HL-60/S4 treated with retinoic acid at 250 ng/mL for 4 days and 3 days (cell line): Measurements from ENCODE around the gene TPSB2.
"Not testable (repeated sequence)": the region's sequence is repeated elsewhere in the genome, so short reads cannot be mapped to it uniquely, and the experiment has no call there.

Experiments used
- in situ Hi-C: fragments of 300-500 bp; cut with MboI; formaldehyde crosslinking; loops from 2 replicates; pipeline ENCODE4 v1.7.0; 2022; ENCODE audit warnings: low sequenced_read_pairs

TPSB2 gene

DNA sequence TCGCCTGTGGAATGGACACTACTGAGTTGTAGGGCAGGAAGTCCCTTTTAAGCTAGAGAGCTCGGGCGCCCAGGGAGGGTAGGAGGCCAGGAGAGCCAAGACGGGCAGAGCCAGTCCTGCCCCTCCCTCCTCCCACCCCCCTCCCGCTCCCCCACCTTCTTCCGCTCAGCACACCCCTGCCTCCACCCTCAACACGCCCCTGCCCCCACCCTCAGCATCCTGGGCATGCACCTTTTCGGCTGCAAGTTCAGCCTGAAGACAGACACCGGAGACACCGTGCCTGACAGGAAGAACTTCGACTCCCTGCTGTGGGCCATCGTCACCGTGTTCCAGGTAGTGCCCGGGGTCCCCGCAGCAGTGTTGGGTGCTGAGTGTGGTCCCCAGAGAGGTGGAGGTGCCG lies 23.2 kb downstream of the TPSB2 start:
- in situ Hi-C loops = no loop called here

DNA sequence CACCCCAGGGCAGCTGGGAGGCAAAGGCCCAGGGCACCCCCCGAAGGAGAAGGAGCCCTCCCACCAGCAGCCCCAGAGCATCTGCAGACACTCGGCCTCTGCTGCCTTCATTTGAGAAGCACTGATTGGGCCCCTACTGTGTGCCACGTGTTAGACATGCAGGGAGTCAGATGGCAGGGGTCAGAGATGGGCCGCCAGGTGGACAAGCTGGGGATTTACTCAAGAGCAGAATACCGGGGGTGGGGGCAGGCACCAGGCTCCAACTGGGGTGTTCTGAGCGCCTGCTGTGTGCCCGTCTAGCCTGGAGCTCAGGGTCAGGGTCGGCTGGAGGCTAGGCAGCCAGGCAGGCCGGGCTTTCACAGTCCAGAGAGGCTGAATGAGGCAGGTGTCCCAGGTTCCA lies 23.7 kb downstream of the TPSB2 start:
- in situ Hi-C loops = no loop called here

DNA sequence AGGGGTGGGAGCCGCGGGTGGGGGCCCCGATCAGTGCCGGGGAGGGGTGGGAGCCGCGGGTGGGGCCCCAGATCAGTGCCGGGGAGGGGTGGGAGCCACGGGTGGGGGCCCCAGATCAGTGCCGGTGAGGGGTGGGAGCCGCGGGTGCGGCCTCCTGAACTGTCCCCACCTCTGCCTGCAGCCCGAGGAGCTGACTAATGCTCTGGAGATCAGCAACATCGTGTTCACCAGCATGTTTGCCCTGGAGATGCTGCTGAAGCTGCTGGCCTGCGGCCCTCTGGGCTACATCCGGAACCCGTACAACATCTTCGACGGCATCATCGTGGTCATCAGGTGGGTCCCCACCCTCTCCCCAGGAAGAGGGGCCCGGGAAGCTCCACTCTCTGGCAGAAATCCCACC lies 25.1 kb downstream of the TPSB2 start:
- in situ Hi-C loops = no loop called here

DNA sequence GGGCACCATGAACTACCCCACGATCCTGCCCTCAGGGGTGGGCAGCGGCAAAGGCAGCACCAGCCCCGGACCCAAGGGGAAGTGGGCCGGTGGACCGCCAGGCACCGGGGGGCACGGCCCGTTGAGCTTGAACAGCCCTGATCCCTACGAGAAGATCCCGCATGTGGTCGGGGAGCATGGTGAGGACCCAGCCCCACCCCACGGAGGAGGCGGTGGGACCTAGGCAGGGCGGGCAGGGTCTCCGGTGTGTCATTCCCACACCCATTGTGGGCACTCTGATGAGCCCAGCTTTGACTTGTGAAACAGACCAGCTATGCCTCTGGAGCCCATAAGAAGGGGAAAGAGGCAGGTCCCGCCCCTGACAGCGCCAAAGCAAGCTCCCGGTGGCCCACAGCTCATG lies 27.7 kb downstream of the TPSB2 start:
- in situ Hi-C loops = no loop called here

DNA sequence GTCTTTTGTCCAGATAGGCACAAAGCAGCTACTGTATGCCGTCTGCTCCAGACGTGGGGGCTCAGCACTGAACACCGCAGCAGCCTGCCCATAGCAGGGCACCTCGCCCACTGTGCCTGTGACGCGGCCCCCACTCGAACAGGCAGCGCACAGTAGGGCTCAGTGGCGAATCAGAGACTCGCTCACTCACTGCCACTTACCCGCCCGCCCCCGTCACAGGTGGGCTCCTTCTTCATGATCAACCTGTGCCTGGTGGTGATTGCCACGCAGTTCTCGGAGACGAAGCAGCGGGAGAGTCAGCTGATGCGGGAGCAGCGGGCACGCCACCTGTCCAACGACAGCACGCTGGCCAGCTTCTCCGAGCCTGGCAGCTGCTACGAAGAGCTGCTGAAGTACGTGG lies 28.5 kb downstream of the TPSB2 start:
- in situ Hi-C loops = no loop called here

DNA sequence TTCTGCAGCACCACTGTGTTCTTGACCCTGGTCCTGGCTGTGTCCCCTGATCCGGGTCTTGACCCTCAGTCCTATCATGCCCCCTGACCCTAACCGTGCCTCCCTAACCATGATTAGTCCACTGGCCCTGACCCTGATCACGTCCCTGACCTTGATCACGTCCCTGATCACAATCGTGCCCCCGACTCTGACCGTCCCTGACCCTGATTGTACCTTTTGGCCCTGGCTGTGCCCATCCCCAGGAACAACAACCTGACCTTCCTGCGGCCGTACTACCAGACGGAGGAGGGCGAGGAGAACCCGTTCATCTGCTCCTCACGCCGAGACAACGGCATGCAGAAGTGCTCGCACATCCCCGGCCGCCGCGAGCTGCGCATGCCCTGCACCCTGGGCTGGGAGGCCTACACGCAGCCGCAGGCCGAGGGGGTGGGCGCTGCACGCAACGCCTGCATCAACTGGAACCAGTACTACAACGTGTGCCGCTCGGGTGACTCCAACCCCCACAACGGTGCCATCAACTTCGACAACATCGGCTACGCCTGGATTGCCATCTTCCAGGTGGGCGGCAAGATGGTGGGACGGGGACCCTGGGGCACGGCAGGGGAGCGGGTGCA lies 29.9 kb downstream of the TPSB2 start:
- in situ Hi-C loops = no loop called here

DNA sequence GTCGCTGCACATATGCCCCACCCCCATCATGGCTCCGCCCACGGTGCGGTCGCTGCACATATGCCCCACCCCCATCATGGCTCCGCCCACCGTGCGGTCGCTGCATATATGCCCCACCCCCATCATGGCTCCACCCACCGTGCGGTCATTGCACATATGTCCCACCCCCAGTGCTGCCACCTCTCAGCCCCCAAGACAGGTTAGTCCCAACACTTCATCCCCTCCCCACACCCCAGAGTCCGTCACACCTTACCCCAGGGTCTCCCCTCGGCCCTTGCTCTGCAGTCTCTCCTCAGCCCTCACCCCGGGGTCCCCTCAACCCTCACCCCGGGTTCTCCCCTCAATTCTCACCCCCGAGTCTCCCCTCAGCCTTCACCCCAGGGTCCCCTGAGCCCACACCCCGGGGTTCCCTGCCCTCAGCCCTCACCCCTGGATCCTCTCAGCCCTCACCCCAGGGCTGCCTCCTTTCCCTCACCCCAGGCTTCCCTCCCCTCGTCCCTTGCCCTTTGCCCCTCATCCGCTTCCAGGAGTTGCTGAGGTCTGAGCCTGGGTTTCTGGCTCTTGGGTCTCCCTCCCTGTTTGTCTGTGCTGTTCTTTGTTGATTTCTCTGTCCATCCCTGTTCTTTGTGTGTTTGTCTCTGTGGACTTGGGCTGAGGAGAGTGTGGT lies 30.5 kb downstream of the TPSB2 start:
- in situ Hi-C loops = no loop called here

DNA sequence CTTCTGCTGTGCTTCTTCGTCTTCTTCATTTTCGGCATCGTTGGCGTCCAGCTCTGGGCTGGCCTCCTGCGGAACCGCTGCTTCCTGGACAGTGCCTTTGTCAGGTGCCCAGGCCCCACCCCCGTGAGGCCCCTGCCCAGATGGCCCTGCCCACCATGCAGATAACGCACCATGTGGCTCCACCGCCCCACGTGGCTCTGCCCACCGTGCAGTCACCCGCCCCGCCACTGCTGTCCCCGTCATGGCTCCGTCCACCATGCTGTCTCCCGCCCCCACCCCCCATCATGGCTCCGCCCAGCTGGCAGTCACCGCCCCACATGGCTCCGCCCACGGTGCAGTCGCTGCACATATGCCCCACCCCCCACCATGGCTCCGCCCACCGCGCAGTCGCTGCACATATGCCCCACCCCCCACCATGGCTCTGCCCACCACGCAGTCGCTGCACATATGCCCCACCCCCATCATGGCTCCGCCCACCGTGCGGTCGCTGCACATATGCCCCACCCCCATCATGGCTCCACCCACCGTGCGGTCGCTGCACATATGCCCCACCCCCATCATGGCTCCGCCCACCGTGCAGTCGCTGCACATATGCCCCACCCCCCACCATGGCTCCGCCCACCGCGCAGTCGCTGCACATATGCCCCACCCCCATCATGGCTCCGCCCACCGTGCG lies 31.2 kb downstream of the TPSB2 start:
- in situ Hi-C loops = not testable (repeated sequence)

DNA sequence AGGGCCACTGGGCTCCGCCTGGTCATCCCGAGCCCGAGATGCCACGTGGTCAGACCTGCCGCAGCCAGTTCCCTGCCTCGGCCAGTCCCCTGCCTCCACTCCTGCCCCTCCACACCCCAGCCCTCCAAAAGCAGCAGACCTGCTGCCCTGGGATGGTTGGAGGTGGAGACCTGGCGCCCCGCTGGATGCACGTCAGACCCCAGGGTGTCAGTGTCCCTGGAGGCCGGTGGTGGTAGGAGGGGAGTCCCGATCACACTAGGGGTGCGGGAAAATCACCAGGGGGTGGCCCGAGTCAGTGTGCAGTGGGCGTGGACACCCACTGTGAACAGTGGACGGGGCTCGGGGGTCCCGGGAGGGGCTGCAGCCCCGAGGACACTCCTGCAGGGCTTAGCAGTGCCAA lies 31.8 kb downstream of the TPSB2 start:
- in situ Hi-C loops = no loop called here

DNA sequence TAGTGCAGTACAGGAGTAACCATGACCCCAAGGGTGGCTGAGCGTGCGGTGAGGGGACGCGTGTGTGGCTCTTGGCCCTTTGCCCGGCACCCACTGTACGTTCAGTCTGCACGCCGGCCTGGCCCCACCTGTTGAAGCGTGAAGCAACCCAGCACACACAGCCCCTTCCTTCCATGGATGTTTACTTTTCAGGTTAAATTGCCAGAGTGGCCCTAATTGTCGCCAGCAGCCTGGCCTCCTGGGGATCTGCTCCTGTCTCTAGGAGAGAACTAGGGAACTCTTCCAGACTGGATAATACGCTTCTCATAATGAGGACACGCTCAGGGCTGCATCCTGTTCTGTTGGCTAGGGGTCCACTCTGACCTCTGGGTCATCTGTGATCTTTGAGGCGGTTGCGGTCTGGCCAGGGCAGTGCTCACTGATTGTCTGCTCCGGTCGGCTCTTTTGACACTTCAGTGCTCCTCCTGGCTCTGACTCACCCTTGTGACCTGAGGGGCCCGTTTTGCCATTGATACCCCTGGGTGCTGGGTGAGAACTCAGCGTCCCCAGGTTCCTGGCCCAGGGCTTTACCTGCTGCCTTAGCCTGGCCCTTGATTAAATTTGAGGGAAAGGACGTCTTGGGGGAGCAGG lies 32.6 kb downstream of the TPSB2 start:
- in situ Hi-C loops = no loop called here

DNA sequence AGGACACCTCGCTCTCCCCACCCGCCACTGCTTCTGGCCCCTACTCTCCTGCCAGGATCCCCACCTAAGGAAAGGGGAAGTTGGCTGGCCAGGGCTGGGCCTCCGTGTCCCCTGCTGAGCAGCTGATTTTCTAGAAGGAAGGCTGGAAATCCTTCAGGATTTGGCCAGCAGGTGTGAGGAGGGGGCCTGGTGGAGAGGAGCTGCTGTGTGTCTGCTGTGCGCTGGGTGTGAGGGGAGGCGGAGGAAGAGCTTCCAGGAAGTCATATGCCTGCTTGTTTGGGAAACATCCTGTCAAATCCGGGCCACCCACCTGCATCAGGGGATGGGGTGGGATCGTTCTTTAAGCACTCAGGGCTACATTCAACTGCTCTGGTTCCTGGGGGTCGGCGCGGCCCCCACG lies 33.5 kb downstream of the TPSB2 start:
- in situ Hi-C loops = no loop called here

DNA sequence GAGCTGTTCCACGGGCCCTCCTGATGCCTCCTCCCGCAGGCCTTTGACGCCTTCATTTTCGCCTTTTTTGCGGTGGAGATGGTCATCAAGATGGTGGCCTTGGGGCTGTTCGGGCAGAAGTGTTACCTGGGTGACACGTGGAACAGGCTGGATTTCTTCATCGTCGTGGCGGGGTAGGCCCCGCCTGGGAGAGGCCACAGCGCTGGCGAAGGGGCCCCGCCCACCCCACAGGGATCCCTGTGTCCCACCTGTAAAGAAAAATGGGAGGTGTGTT lies 34.7 kb downstream of the TPSB2 start:
- in situ Hi-C loops = no loop called here

DNA sequence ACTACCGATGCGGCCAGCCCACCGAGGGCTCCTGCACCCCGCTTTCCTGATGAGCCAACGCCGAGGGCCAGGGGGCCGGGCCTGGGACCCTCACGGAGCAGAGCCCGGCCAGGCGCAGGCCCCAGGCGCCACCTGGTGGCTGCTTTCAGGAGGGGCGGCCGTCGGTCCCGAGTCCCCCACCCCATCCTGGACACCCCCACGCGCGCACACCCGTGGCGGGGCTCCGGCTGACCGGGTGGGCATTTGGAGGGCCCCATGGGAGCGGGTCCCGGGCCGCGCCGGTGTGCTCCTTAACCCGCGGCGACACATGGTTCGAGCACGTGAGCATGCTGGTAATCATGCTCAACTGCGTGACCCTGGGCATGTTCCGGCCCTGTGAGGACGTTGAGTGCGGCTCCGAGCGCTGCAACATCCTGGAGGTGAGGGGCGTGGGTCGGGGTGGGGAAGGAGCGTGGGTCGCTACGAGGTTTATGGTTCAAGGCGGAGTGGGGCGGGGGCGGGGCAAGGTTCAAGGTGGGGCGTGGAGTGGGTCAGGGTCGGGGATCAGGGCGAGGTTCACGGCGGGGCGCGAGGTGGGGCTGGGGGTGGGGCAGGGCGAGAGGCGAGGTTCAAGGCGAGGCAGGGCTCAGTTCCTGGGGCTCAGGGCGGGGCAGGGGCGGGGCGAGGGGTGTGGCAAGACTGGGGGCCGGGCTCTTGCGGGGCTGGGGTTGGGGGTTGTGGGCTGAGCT lies 35.2 kb downstream of the TPSB2 start:
- in situ Hi-C loops = no loop called here

DNA sequence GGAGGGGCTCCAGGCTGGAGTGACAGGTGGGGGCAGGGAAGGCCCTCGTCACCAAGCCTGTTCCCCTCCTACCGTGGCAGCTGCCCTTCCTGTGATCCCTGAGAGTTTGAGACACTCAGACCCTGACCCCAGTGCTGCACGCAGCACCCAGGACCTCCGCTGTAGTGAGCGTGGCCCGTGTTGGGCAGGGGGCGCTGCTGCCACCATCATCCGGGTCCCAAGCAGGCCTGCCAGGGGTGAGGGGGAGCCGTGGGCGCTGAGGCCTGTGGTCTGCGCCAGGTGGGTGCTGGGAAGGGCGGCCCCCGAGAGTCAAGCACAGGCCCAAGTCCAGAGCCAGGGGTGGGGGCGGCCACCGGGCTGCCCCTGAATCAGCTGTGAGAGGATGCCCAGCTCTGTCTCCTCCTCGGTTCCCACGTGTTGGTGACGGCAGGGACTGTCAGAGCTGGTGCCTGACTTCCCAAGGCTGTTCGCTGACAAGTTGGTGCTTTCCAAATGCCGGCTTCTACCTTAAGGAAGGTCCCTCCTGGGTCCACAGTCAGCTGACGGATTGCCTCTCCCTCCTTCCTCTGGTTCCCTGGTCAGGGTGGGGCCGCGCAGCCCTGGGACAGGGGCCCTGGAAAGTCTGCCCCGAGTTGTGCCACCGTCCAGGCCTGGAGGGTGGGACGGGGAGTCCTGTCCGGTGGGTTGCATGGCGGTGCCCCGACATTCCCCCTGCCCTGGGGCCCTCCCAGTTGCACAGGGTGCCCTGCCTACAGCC lies 36.0 kb downstream of the TPSB2 start:
- in situ Hi-C loops = no loop called here

DNA sequence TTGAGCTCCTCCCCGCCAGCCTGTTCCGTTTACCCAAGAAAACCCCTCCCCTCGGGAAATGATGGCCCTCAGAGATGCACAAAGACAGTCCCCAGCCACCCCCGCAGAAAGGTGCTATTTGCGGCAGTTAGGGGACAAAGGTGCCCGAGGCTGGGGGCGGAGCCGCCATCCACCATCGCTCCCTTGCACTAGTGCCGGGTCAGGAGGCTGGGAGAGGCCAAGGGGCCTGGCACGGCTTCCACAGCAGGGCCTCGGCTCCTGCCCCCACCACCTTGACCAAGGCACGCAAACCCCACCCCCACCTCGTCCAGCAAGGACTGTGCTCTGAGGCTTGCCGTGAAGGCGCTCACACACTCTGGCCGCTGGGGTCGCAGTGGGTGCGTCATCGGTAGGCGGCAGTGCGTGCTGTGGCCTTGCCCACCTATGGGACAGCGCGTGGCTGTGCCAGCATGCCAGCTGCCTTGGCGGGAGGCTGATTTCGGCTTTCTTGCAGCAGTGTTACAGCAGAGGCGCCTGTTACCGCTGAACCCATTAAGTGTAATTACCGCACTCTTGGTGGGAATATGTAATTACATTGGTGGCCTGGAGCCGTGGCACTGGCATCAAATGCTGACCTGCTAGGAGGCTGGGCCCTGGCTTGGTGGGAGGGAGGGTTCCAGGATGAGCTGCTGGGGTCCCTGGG lies 36.7 kb downstream of the TPSB2 start:
- in situ Hi-C loops = no loop called here

DNA sequence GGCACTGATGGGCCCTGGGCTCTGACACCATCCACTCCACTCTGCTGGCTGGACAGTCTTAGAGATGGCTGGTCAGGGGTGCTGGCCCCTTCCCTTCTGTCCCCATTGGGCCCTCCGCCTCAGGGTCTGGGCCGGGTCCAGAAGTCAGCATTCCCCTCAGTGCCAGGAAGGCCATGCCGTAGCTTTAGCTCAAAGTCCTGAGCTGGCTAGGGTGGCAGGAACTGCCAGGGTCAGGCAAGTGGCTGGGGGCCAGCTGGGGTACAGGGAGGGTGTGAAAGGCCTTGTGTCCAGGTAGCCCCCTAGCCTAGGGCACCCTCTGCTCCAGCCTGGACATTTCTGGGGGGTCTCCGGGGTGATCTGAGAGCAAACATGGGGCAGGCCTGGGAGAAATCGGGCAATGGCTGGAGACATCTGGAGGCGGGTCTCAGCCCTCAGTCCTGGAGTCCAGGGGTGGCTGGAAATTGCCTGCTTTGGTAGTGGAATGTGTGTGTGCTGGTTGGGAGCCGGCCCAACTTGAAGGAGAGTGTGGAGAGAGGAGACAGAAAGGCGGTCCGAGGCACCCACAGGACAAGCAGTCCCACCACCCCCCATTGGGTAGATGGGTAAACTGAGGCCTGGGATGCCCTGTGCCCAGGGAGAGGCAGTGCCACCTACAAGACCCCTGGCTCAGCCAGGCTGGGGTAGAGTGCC lies 37.5 kb downstream of the TPSB2 start:
- in situ Hi-C loops = no loop called here

DNA sequence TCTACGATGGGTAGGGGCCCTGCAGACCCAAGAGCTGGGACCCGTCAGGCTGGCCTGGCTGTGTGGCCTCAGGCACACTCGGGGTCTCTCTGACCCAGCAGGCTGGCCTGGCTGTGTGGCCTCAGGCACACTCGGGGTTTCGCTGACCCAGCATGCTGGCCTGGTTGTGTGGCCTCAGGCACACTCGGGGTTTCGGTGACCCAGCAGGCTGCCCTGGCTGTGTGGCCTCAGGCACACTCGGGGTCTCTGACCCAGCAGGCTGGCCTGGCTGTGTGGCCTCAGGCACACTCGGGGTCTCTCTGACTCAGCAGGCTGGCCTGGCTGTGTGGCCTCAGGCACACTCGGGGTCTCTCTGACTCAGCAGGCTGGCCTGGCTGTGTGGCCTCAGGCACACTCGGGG lies 39.2 kb downstream of the TPSB2 start:
- in situ Hi-C loops = not testable (repeated sequence)

DNA sequence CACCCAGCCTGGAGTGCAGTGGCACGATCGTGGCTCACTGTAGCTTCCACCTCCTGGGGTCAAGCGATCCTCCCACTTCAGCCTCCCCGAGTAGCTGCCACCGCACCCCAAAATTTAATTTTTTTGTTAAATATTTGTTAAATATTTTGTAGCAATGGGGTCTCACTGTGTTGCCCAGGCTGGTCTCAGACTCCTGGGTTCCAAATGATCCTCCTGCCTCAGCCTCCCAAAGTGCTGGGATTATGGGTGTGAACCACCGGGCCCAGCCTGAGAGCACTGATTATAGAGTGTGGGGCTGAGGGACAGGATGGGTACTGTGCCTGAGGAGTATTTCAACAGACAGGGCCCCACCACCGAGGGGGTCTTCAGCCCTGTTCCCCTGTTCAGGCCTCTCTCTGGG lies 40.5 kb downstream of the TPSB2 start:
- in situ Hi-C loops = no loop called here

DNA sequence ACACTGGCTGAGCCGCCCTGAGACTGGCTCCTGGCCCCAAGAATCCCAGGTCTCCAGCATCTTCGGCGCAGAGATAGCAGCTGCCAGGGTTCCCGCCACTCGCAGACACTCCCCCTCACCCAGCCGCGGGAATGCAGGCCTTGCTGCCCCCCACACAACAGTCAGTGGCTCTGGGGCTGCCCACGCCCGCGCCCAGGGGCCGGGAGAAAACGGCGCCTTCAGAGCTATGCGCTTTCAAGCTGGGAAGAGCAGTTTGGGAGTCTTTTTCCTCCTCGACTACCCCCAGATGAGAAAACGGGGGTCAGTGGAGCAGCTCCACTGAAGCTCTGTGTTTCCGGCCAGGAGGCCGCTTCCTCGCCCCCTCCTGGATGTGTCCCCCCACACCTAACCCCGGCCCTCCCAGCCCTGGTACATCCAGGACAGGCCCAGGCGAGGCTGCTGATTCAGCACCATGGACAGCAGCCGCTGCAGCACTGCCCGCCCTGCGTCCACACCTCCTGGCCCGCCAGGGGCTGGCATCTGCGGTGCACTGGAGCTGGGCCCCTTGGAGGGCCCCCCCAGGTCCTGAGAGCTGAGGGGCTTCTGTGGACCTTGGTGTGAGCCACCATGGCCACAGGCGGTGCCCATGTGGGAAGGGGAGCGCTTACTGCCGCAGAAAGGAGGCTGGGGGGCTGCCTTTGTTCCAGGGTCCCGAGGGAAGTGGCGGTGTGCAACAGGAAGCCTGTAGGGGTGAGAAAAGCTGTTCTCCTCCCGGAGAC lies 41.4 kb downstream of the TPSB2 start:
- in situ Hi-C loops = no loop called here
